CD4-positive, alpha-beta T cell (primary cell): Measurements from ENCODE around the gene CFAP300. TPM values are rescaled to one million over a fixed set of nuclear protein-coding genes. Genes with fewer than 3 reads are reported as not detected.

Experiments used
- ATAC-seq: fragments of 200-7000 bp; cut with Tn5 transposase; one replicate; pipeline ENCODE4 v1.10.0; 2022; ENCODE audit warnings: mild to moderate bottlenecking; ENCODE audit not compliant: poor library complexity
- CTCF ChIA-PET: fragments of 350-600 bp; sonication (Branson Sonifier 250); formaldehyde crosslinking; loops from one replicate; lab custom pipeline; 2021; ENCODE audit warnings: antibody characterized with exemption, inconsistent platforms; lab: Charles Lee
- POLR2A ChIA-PET: fragments of 350-600 bp; sonication (Branson Sonifier 250); formaldehyde crosslinking; loops from one replicate; lab custom pipeline; 2021; ENCODE audit warnings: antibody characterized with exemption, inconsistent platforms; lab: Charles Lee
- DNase-seq, 14 experiments: peaks; one replicate each; pipeline ENCODE4 v3.0.0-alpha.2; 2013 to 2020; ENCODE audit warnings: mixed read lengths in 2 of 14
- H3K27ac ChIP-seq, 2 donors: one replicate each; pipeline versions ENCODE4 v1.5.1 to v1.7.0; 2013; ENCODE audit warnings: low read length in 2 of 2, low read depth in 1 of 2, mild to moderate bottlenecking in 1 of 2
- H3K27me3 ChIP-seq, 2 experiments: 1 replicate in 1 of 2; 2 replicates in 1 of 2; pipeline versions ENCODE4 v1.6.1 to v1.7.0; 2013; ENCODE audit warnings: low read length in 2 of 2, control low read depth in 1 of 2, mild to moderate bottlenecking in 1 of 2, moderate library complexity in 1 of 2; ENCODE audit not compliant: insufficient read depth in 2 of 2, control insufficient read depth in 1 of 2
- H3K36me3 ChIP-seq: one replicate; pipeline ENCODE4 v1.6.1; 2013; ENCODE audit warnings: low read length, control low read depth; ENCODE audit not compliant: insufficient read depth
- H3K4me1 ChIP-seq: one replicate; pipeline ENCODE4 v1.6.1; 2013; ENCODE audit warnings: low read length, control low read depth; ENCODE audit not compliant: insufficient read depth
- H3K4me3 ChIP-seq: one replicate; pipeline ENCODE4 v1.5.1; 2013; ENCODE audit warnings: mild to moderate bottlenecking, low read length, moderate library complexity
- H3K9me3 ChIP-seq, 2 experiments: 1 replicate in 1 of 2; 2 replicates in 1 of 2; pipeline versions ENCODE4 v1.6.1 to v1.7.0; 2013; ENCODE audit warnings: low read length in 2 of 2, mild to moderate bottlenecking in 2 of 2, control low read depth in 1 of 2, moderate library complexity in 1 of 2; ENCODE audit not compliant: control insufficient read depth in 1 of 2, insufficient read depth in 1 of 2
- H3K27ac Mint-ChIP-seq: one replicate; pipeline ENCODE4 v1.8.0; 2020; ENCODE audit warnings: mixed read lengths
- H3K27me3 Mint-ChIP-seq: one replicate; pipeline ENCODE4 v1.8.0; 2021; ENCODE audit warnings: mixed read lengths
- H3K36me3 Mint-ChIP-seq: one replicate; pipeline ENCODE4 v1.8.0; 2021; ENCODE audit warnings: low read depth, mixed read lengths
- H3K4me1 Mint-ChIP-seq: one replicate; pipeline ENCODE4 v1.8.0; 2021; ENCODE audit warnings: low read depth, mixed read lengths
- H3K4me3 Mint-ChIP-seq: one replicate; pipeline ENCODE4 v1.8.0; 2020; ENCODE audit warnings: mild to moderate bottlenecking, mixed read lengths
- H3K9me3 Mint-ChIP-seq: one replicate; pipeline ENCODE4 v1.8.0; 2020; ENCODE audit warnings: mixed read lengths
- intact Hi-C, 2 experiments: fragments of 100-400 bp; cut with DNase I in 1 of 2; cut with micrococcal nuclease in 1 of 2; formaldehyde crosslinking; loops; one replicate each; pipeline versions ENCODE4 v1.15.1 to v1.9.0; 2023 to 2025; cut with DNase I, micrococcal nuclease
- total RNA-seq, 174 experiments: library from RNA in 2 of 174; stranded (reverse) in 2 of 174; gene quantifications; one replicate each; pipeline ENCODE4 v1.2.3 and lab custom pipeline; 2021 to 2026
- TF ChIP-seq, protein P1 (sequence below): fragments of 200-600 bp; IDR thresholded peaks from one replicate; pipeline ENCODE4 v1.8.0; 2022; ENCODE audit warnings: antibody characterized with exemption, mild to moderate bottlenecking

The CFAP300 gene
- total RNA-seq, 2 experiments from 2014 or later = not detected

- no peaks in the 10 kb centered on the region for H3K4me1 Mint-ChIP-seq
- DNase-seq = no peak
Measured at GRCh38 chr11:102070766-102071165, 23.5 kb downstream of the CFAP300 start.

GRCh38 chr11:102071497-102072472 lies 24.5 kb downstream of the CFAP300 start:
- no peak for DNase-seq
- H3K27me3 Mint-ChIP-seq = peaks cover 1% of the 10 kb centered on the region
- H3K36me3 Mint-ChIP-seq = no peaks in the 10 kb centered on the region
- Histone ChIP-seq H3K36me3 (no peaks in the 10 kb centered on the region), H3K4me1 (no peaks in the 10 kb centered on the region), H3K27ac (no peak overlapping the region), H3K4me3 (no peak overlapping the region), H3K9me3 (peaks cover 22% of the 10 kb centered on the region in 2 experiments), H3K27me3 (no peaks in the 10 kb centered on the region)
- no peak overlapping the region for H3K27ac Mint-ChIP-seq
- CTCF ChIA-PET = no interaction called here
- ATAC-seq = no peak
- intact Hi-C loops = no loop called here
- no peaks in the 10 kb centered on the region for H3K4me1 Mint-ChIP-seq
- no peak overlapping the region for H3K4me3 Mint-ChIP-seq
- POLR2A ChIA-PET = no interaction called here
- TF ChIP-seq, protein P1, sequence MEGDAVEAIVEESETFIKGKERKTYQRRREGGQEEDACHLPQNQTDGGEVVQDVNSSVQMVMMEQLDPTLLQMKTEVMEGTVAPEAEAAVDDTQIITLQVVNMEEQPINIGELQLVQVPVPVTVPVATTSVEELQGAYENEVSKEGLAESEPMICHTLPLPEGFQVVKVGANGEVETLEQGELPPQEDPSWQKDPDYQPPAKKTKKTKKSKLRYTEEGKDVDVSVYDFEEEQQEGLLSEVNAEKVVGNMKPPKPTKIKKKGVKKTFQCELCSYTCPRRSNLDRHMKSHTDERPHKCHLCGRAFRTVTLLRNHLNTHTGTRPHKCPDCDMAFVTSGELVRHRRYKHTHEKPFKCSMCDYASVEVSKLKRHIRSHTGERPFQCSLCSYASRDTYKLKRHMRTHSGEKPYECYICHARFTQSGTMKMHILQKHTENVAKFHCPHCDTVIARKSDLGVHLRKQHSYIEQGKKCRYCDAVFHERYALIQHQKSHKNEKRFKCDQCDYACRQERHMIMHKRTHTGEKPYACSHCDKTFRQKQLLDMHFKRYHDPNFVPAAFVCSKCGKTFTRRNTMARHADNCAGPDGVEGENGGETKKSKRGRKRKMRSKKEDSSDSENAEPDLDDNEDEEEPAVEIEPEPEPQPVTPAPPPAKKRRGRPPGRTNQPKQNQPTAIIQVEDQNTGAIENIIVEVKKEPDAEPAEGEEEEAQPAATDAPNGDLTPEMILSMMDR = no peak
- peaks cover 20% of the 10 kb centered on the region for H3K9me3 Mint-ChIP-seq

More at GRCh38 chr11:102070766-102071165, 23.5 kb downstream of the CFAP300 start:
- Mint-ChIP-seq H3K9me3 (peaks cover 20% of the 10 kb centered on the region), H3K4me3 (no peak overlapping the region), H3K27ac (no peak overlapping the region), H3K27me3 (no peaks in the 10 kb centered on the region), H3K36me3 (no peaks in the 10 kb centered on the region)
- ATAC-seq = no peak
- H3K9me3 ChIP-seq = peaks cover 22% of the 10 kb centered on the region in 2 experiments
- no peak overlapping the region for H3K4me3 ChIP-seq
- CTCF ChIA-PET = no interaction called here
- H3K4me1 ChIP-seq = no peaks in the 10 kb centered on the region
- intact Hi-C loops = no loop called here
- POLR2A ChIA-PET = no interaction called here
- no peak overlapping the region for H3K27ac ChIP-seq
- TF ChIP-seq, protein P1 = no peak
- no peaks in the 10 kb centered on the region for H3K27me3 ChIP-seq
- H3K36me3 ChIP-seq = no peaks in the 10 kb centered on the region

DNA sequence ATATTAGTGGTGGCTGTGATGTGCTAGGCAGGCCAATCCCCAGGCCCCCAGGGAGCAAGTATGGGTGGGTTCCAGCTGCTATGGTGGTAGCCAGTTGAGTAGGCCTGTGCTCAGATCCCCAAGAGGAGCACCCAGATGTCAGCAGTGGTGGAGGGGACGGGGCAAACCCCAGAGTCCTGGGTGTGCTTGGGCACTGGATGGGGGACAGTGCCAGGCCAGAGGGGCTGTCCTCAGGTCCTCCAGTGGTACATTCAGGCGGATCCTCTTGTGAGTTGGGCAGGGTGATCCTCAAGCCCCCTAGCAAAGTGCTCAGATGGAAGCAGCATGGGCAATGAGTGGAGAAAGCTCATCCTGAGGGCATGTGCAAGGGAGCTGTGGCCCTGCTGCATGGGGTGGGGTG lies 26.0 kb downstream of the CFAP300 start:
- H3K4me3 ChIP-seq = no peak overlapping the region
- no peak for ATAC-seq
- CTCF ChIA-PET = no interaction called here

More for the DNA sequence above, 26.0 kb downstream of the CFAP300 start:
- intact Hi-C loops = no loop called here
- POLR2A ChIA-PET = no interaction called here
- peak in 1 of 14 experiments; percentile 5 for DNase-seq
- Mint-ChIP-seq H3K4me3 (no peak overlapping the region), H3K27ac (no peak overlapping the region), H3K9me3 (peaks cover 20% of the 10 kb centered on the region), H3K4me1 (no peaks in the 10 kb centered on the region), H3K36me3 (no peaks in the 10 kb centered on the region), H3K27me3 (peaks cover 5% of the 10 kb centered on the region)
- Histone ChIP-seq H3K9me3 (peaks cover 22% of the 10 kb centered on the region in 2 experiments), H3K4me1 (no peaks in the 10 kb centered on the region), H3K27me3 (no peaks in the 10 kb centered on the region), H3K36me3 (no peaks in the 10 kb centered on the region), H3K27ac (no peak overlapping the region)
- TF ChIP-seq, protein P1 = no peak
